T1000 (cell line): ENCODE measurements around the gene RAD9A.
"Not testable (repeated sequence)": the region's sequence is repeated elsewhere in the genome, so short reads cannot be mapped to it uniquely, and the experiment has no call there.

Source experiments
- DNase-seq: peaks from one replicate; lab custom pipeline; 2025; ENCODE audit warnings: mixed read lengths; lab: John Stamatoyannopoulos, UW

The RAD9A gene

DNA sequence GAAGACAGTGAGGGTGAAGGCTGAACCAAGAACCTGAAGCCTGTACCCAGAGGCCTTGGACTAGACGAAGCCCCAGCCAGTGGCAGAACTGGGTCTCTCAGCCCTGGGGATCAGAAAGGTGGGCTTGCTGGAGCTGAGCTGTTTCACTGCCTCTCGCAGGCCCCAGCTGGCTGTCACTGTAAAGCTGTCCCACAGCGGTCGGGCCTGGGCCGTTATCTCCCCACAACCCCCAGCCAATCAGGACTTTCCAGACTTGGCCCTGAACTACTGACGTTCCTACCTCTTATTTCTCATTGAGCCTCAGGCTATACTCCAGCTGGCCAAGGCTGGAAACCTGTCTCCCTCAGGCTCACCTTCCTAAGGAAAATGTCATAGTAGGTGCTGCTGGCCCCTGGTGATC is 5.8 kb downstream of the RAD9A start:
- no peak for DNase-seq

DNA sequence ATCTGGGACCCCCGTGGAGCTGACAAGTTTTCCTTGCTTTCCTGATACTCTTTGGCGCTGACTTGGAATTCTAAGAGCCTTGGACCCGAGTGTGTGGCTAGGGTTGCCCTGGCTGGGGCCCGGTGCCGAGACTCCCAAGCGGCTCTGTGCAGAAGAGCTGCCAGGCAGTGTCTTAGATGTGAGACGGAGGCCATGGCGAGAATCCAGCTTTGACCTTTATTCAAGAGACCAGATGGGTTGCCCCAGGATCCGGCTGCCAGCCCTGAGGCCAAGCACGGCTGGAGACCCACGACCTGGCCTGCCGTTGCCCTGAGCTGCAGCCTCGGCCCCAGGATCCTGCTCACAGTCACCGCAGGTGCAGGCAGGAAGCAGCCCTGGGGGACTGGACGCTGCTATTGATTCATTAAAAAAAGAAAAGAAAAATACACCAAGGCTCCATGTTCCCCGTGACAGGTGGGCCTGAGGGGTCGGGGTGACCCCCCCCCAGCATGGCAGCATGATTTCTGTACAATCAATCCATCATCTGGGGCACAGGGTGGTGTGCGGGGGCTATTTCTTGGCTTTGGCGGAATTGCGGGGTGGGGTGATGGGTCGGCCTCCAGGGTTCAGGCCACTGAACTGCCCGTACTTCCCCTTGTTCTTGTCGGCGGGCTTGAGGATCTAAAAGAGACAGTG is 6.3 kb downstream of the RAD9A start:
- DNase-seq = no peak

GRCh38 chr11:67398661-67399563 is 7.1 kb downstream of the RAD9A start:
- no peak for DNase-seq

- DNase-seq = no peak
These were observed 8.6 kb downstream of the RAD9A start for GRCh38 chr11:67400251-67400941.

DNA sequence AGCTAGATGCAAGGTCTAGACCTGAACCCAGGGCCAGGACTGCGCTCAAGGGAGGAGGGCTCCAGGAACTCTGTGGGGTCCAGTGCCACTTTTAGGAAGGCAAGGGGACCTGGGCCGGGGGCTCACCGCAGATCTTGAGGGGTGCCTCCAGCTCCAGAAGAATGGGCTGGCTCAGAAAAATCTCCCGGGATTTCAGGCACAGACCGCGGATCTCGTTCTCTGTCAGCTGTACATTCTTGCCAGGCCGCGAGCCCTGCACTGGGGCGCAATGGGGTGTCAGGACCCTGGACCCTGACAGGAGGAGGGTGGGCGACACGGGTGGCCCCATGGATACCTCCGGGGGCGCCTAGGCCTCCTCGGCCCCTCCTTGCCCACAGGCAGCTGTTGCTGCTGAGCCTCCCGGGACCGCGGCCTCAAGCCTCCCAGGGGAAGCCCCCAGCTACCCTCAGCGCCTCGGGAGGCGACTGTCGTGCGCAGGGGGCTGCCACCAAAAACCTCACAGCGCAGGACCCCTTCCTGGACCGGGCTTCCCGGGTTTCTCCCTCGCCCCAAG is 9.2 kb downstream of the RAD9A start:
- no peak for DNase-seq

DNA sequence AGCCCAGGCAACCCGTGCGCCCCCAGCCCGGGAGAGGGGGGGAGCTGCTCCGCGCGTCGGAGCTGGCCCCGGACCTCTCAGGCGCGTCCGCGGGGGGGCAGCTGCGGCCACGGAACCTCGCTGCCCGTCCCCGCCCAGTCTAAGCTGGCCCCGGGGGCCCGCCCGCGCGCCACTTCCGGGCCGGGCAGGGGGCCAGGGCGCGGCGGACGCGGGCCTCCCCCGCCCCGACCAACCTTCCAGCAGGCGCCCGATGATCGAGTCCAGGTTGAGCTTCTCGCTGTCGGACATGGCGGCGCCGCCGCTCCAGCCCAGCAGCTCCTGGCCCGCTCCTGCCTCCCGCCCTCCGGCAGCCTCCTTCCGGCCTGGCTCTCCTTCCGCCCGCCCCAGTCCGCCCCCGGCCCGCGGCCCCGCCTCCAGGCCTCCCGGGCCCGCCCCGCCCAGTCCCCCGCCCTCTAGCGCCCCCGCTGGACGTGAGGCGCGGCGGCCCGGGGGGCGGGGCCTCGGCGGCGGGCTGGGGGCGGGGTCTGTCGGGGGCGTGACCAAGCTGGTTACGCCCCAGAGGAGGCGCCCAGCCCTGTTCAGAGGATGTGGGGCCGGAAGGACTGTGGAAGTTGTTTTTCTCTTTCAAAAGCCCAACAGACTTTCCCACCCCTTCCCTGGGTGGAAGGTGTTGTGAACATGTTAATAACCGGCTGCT is 9.9 kb downstream of the RAD9A start, which contains the start of gene PPP1CA:
PPP1CA (minus strand) TSS at position 364 of the 697 bp plus-strand sequence; CDS start at position 288, 76 bp downstream.
- peak; percentile 90 for DNase-seq

DNA sequence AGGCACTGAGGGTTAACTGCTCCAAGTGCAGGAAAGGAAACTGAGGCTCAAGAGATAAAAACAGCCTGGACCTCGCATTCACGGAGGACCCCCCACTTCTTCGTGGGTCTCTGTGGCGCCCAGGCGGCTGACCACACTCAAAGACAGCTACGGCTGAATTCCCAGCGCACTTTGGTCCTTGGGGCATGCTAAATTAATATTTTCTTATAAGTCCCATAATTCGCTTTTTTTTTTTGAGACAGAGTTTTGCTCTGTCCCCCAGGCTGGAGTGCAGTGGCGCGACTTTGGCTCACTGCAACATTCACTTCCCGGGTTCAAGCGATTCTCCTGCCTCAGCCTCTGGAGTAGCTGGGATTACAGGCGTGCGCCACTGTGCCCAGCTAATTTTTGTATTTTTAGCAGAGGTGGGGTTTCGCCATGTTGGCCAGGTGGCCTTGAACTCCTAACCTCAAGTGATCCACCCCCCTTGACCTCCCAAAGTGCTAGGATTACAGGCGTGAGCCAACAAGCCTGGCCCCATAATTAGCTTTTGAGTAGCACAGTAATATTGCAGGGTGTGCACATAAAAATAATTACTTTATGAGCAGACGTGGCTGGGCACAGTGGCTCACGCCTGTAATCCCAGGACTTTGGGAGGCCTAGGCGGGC is 10.5 kb downstream of the RAD9A start:
- DNase-seq = not testable (repeated sequence)

DNA sequence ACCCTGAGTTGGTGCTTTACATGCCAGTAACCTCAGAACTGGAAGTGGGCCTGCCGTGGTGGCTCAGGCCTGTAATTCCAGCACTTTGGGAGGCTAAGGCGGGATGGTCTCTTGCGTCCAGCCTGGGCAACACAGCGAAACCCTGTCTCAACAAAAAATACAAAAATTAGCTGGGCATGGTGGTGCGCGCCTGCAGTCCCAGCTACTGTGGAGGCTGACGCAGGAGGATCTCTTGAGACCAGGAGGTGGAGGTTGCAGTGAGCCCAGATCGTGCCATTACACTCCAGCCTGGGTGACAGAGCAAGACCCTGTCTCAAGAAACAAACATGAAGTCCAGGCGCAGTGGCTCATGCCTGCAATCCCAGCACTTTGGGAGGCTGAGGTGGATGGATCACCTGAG is 11.3 kb downstream of the RAD9A start:
- DNase-seq = not testable (repeated sequence)

GRCh38 chr11:67404515-67405195 is 12.9 kb downstream of the RAD9A start:
- no peak for DNase-seq

DNA sequence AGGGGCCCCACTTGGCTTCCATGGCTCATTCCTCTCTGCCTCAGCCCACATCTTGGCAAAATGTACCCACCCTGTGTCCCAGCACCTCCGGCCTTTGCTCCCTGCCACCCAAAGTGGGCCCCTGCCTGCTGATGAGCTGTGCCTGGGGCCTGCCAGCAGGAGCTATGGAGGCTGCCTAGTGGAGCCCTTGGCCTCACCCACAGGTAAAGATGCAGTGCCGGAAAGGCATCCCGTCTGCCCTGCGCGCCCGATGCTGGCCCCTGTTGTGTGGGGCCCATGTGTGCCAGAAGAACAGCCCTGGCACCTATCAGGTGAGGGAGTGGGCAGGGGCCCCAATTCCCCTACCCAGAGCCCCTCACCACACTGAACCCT is 13.4 kb downstream of the RAD9A start:
- no peak for DNase-seq

DNA sequence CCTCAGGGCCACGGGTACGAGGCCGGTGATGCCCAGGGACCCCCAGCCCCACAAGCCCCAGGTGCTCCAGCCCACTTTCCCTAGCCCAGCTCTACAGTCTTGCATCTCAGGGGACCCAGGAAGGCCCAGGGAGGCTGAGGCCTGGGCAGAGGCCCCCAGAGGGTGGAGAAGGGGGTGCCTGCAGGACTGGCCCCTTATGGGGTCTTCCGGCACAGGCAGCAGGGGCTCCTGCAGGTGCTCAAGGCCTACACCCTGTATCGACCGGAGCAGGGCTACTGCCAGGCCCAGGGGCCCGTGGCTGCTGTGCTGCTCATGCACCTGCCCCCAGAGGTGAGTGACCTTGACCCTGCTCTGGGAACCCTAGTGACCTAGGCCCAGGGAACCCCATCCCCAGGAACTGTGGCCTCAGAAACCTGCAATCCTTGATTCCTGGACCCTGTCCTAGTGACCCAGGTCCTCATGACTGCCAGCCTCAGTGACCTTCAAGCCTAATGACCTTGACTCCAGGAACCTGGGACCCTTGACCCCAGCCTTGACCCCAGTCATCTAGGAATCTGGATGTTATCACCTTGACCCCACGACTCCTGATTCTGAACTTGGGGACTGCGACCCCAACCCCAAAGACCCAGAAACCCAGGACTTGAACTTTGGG is 14.0 kb downstream of the RAD9A start:
- DNase-seq = no peak

GRCh38 chr11:67406420-67406968 is 14.7 kb downstream of the RAD9A start:
- DNase-seq = no peak

DNA sequence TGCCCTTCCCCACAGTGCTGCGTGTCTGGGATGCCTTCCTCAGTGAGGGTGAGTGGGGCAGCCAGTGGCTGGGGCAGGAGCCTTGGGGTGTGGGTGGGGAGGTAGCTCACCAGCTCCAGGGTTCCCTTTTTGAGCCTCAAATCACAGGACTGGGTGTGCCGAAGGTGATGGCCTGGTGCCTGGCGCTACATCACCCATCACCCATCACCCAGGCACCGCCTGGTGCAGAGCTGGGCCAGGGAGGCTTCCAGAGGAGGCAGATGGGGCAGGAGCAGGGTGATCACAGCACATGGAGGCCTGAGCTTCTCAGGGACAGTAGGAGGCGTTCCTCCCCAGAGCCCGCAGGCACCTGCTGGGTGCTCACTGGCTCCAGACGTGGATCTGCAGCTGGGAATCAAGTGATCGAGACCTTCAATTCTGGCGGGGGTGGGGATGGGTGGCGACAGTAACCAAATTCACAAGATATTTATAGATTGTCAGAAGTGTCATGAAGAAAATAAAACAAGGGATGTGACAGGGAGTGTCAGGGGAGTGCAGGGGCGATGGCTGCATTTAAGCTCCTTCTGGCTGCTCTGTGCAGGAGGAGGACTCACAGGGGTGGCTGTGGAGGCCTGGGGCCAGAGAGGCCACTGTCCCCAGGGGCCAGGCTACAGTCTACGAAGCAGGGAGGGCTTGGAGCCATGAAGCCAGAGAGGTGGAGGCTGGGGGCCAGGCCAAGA is 15.3 kb downstream of the RAD9A start:
- DNase-seq = no peak

DNA sequence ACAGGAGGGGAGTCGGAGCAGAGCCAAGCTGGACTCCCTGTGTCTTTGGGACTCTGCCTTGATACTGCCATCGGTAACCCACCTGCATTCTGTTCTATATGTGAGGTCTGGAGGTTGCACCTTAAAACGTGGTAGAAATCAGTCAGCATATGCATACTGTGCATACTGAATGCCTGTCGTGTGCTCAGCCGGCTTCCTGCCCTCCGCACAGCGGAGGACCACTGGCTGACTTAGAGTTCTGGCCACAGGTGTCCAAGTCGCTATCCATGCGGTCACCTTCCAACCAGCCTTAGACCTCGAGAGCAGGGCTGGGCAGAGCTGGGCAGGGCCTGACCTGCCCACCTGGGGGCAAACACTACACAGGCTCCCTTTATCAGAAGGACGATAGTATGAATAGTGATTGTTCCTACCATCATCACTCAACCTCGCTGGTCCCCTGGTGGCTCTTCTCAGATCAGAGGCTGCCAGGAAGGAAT is 15.9 kb downstream of the RAD9A start:
- DNase-seq = no peak

GRCh38 chr11:67408437-67409200 is 16.8 kb downstream of the RAD9A start:
- no peak for DNase-seq

- DNase-seq = no peak
These were observed 17.5 kb downstream of the RAD9A start for GRCh38 chr11:67409261-67409666.

DNA sequence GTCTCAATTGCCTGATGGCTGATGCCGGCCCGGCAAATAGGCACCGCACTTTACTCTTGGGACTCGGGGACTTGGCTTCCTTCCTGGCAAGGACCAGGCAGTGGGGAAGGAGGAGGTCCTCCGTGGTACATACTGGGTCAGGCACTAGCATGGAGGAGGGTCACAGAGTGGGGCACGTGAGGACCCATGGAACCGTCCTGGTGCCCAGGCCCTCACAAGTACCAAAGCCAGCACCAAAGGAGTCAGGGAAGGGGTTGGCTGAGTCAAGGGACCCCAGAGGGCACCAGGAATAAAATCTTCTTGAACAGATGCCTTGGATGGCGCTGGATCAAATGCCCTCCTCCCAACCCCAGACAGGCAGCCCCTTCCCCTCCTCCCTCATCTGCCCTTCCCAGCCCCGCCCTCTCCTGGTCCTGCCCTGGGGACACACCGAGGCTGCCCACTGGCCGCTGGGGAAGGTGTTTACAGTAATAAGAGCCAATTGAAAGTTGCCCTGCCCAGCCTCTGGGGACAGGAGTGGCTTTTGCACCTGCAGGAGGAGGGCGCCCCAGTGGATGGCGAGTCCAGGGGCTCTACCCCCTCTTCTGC is 18.1 kb downstream of the RAD9A start:
- DNase-seq = no peak

DNA sequence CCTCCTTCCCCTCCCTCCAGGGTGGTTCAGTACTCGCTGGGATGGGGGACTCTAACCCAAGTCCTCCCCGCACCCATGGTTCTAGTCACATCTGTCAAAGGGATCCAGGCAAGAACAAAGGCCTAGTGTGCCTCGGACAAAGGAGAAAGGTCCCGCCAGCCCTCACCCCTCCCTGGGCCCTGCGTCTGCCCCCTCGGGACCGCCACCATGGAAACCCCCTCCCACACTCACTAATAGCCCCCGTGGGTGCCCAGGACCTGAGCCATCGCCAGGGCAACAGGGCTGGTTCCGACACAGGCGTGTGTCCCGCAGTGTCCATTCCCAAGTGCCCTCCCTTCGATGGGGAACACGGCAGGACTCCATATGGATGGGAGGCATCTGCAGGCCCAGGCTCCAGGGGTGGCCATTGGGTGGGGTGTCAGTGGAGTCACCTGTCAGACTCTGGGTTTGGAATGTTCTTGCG is 18.6 kb downstream of the RAD9A start:
- no peak for DNase-seq
